Measurements from ENCODE around the gene GPC3. TPM values are rescaled to one million over a fixed set of nuclear protein-coding genes. Genes with fewer than 3 reads are reported as not detected.
A peak's percentile ranks its signal among the peaks of the same experiment; 100 is the strongest.

GPC3 gene
- polyA plus RNA-seq, 1 donor = 288 TPM

- no peak for DNase-seq (ENCODE audit: low read depth)
These were observed 287.7 kb downstream of the GPC3 start for GRCh38 chrX:133697656-133698055.

- DNase-seq (ENCODE audit: low read depth) = no peak
These were observed 295.3 kb downstream of the GPC3 start for GRCh38 chrX:133689997-133690599.

- DNase-seq (ENCODE audit: low read depth) = no peak
These were observed 299.6 kb downstream of the GPC3 start for GRCh38 chrX:133685822-133686221.

GRCh38 chrX:133681897-133682296 is 303.5 kb downstream of the GPC3 start:
- DNase-seq (ENCODE audit: low read depth) = no peak

GRCh38 chrX:133681421-133681820 is 304.0 kb downstream of the GPC3 start:
- DNase-seq (ENCODE audit: low read depth) = no peak

GRCh38 chrX:133677123-133678063 is 308.0 kb downstream of the GPC3 start:
- no peak for DNase-seq (ENCODE audit: low read depth)

- DNase-seq (ENCODE audit: low read depth) = no peak
These were observed 308.9 kb downstream of the GPC3 start for GRCh38 chrX:133676344-133677122.

- DNase-seq (ENCODE audit: low read depth) = no peak
These were observed 310.5 kb downstream of the GPC3 start for GRCh38 chrX:133674726-133675470.

- peak; percentile 60 for DNase-seq (ENCODE audit: low read depth)
These were observed 315.0 kb downstream of the GPC3 start for GRCh38 chrX:133670383-133670782.

GRCh38 chrX:133669214-133669613 is 316.2 kb downstream of the GPC3 start:
- no peak for DNase-seq (ENCODE audit: low read depth)

GRCh38 chrX:133668225-133668931 is 317.0 kb downstream of the GPC3 start:
- no peak for DNase-seq (ENCODE audit: low read depth)

- DNase-seq (ENCODE audit: low read depth) = no peak
These were observed 319.1 kb downstream of the GPC3 start for GRCh38 chrX:133666256-133666655.

GRCh38 chrX:133661962-133662839 is 323.2 kb downstream of the GPC3 start:
- DNase-seq (ENCODE audit: low read depth) = no peak

- DNase-seq (ENCODE audit: low read depth) = no peak
These were observed 325.1 kb downstream of the GPC3 start for GRCh38 chrX:133660281-133660680.

- no peak for DNase-seq (ENCODE audit: low read depth)
These were observed 327.0 kb downstream of the GPC3 start for GRCh38 chrX:133658293-133658911.

- DNase-seq (ENCODE audit: low read depth) = no peak
These were observed 329.8 kb downstream of the GPC3 start for GRCh38 chrX:133655275-133656265.

- no peak for DNase-seq (ENCODE audit: low read depth)
These were observed 330.6 kb downstream of the GPC3 start for GRCh38 chrX:133654811-133655210.

GRCh38 chrX:133653358-133653757 is 332.0 kb downstream of the GPC3 start:
- no peak for DNase-seq (ENCODE audit: low read depth)

Data from forelimb muscle (tissue), 1 donor.